NCI-H128 (cell line): Measurements from ENCODE around the gene RASL10A.

Source experiments
- DNase-seq: peaks from one replicate; lab custom pipeline; 2025; ENCODE audit not compliant: unreplicated experiment; lab: John Stamatoyannopoulos, UW

The RASL10A gene

GRCh38 chr22:29339381-29340235 is 24.1 kb upstream of the RASL10A start:
- DNase-seq = no peak

- DNase-seq = no peak
Observed at GRCh38 chr22:29338398-29338797, 22.9 kb upstream of the RASL10A start.

- no peak for DNase-seq
Observed at GRCh38 chr22:29337631-29338284, 22.3 kb upstream of the RASL10A start.

GRCh38 chr22:29336751-29337490 is 21.4 kb upstream of the RASL10A start:
- DNase-seq = no peak

- DNase-seq = no peak
Observed at GRCh38 chr22:29335656-29336055, 20.2 kb upstream of the RASL10A start.

GRCh38 chr22:29334696-29335344 is 19.3 kb upstream of the RASL10A start:
- no peak for DNase-seq

GRCh38 chr22:29334148-29334547 is 18.7 kb upstream of the RASL10A start:
- no peak for DNase-seq

GRCh38 chr22:29332886-29333496 is 17.5 kb upstream of the RASL10A start:
- no peak for DNase-seq

- no peak for DNase-seq
Observed at GRCh38 chr22:29331658-29332300, 16.3 kb upstream of the RASL10A start.

- DNase-seq = no peak
Observed at GRCh38 chr22:29331213-29331612, 15.7 kb upstream of the RASL10A start.

- no peak for DNase-seq
Observed at GRCh38 chr22:29330753-29331152, 15.3 kb upstream of the RASL10A start.

GRCh38 chr22:29330291-29330690 is 14.8 kb upstream of the RASL10A start:
- DNase-seq = no peak

- DNase-seq = no peak
Observed at GRCh38 chr22:29329581-29329980, 14.1 kb upstream of the RASL10A start.

- no peak for DNase-seq
Observed at GRCh38 chr22:29328566-29329500, 13.3 kb upstream of the RASL10A start.

- no peak for DNase-seq
Observed at GRCh38 chr22:29328055-29328454, 12.6 kb upstream of the RASL10A start.

- no peak for DNase-seq
Observed at GRCh38 chr22:29327089-29327764, 11.7 kb upstream of the RASL10A start.

- no peak for DNase-seq
Observed at GRCh38 chr22:29326481-29326880, 11.0 kb upstream of the RASL10A start.

- no peak for DNase-seq
Observed at GRCh38 chr22:29325785-29326315, 10.4 kb upstream of the RASL10A start.
